Activated T-cell treated with anti-CD3 and anti-CD28 coated beads, Interleukin-2, amount 50 U/mL, for 72 hours (primary cell): ENCODE results near the gene ZMAT3. TPM values are rescaled to one million over a fixed set of nuclear protein-coding genes. Genes with fewer than 3 reads are reported as not detected.

Experiments
- ATAC-seq, 2 donors: fragments of 150-1000 bp; cut with Tn5 transposase; replicated peaks in 1 of 2; 2 replicates each; pipeline ENCODE4 v1.10.0; 2021; ENCODE audit warnings: moderate library complexity in 2 of 2, mild to moderate bottlenecking in 1 of 2
- DNase-seq, 2 donors: peaks; one replicate each; pipeline ENCODE4 v3.0.0; 2021 to 2022; ENCODE audit warnings: mixed read lengths in 1 of 2
- H3K27ac Mint-ChIP-seq: one replicate; pipeline ENCODE4 v1.8.0; 2022; ENCODE audit warnings: mild to moderate bottlenecking, moderate library complexity, mixed read lengths
- H3K27me3 Mint-ChIP-seq: one replicate; pipeline ENCODE4 v1.8.0; 2022; ENCODE audit warnings: low read depth, mixed read lengths
- H3K36me3 Mint-ChIP-seq, 2 donors: one replicate each; pipeline ENCODE4 v1.8.0; 2022; ENCODE audit warnings: mixed read lengths in 2 of 2, mild to moderate bottlenecking in 1 of 2; ENCODE audit not compliant: insufficient read depth in 2 of 2
- H3K4me1 Mint-ChIP-seq: one replicate; pipeline ENCODE4 v1.8.0; 2022; ENCODE audit warnings: low read depth, mixed read lengths
- H3K4me3 Mint-ChIP-seq, 2 donors: one replicate each; pipeline ENCODE4 v1.8.0; 2022; ENCODE audit warnings: mild to moderate bottlenecking in 2 of 2, mixed read lengths in 2 of 2, moderate library complexity in 2 of 2
- H3K9me3 Mint-ChIP-seq, 2 donors: one replicate each; pipeline ENCODE4 v1.8.0; 2022; ENCODE audit warnings: mixed read lengths in 2 of 2
- total RNA-seq, 2 donors: library from RNA; stranded (reverse); gene quantifications; one replicate each; pipeline ENCODE4 v1.2.3, GENCODE V29; 2022

Gene ZMAT3
- total RNA-seq, 2 donors from 2014 or later = 24.7 to 27.2 TPM

DNA sequence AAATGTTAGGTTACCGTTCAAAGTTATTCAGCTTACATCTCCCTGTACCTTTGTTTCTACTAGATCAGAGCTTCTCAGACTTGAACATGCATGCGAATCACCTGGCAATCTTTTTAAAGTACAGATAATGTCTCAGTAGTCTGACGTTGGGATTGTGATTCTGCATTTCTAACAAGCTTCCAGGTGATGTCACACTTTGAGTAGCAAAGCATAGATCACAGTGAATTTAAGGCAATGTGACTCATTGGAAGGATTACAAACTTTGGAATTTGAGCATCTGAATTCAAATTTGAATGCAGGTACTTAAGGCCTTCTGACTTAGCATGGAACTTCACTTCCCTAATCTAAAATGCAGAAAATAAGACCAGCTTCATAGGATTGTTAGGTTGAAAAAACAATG, 10.8 kb upstream of the ZMAT3 start:
- no peak overlapping the region for H3K27ac Mint-ChIP-seq
- no peak for DNase-seq
- no peaks in the 10 kb centered on the region for H3K27me3 Mint-ChIP-seq
- no peak for ATAC-seq
- no peaks in the 10 kb centered on the region for H3K36me3 Mint-ChIP-seq
- H3K9me3 Mint-ChIP-seq = no peaks in the 10 kb centered on the region
- peaks cover 19% of the 10 kb centered on the region for H3K4me1 Mint-ChIP-seq
- no peak overlapping the region for H3K4me3 Mint-ChIP-seq

DNA sequence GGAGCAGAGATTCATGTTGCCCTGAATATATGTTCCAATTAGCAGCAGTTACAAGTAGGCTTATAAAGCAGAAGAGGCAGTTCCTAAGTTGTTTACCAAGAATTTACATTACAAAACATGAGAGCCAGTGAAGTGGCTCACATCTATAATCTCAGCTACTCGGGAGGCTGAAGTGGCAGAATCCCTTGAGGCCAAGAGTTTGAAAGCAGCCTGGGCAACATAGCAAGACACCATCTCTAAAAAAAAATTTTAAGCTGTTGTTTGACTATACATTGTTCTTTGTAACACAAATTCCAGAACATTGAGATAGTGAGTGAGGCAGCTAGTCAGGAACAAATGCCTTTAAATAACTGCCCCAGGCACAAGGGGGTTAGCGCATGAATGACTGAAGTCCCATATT, 10.3 kb upstream of the ZMAT3 start:
- Mint-ChIP-seq H3K36me3 (no peaks in the 10 kb centered on the region), H3K9me3 (no peaks in the 10 kb centered on the region), H3K27me3 (no peaks in the 10 kb centered on the region), H3K4me1 (peaks cover 19% of the 10 kb centered on the region), H3K27ac (no peak overlapping the region), H3K4me3 (no peak overlapping the region)
- DNase-seq (no peak), ATAC-seq (no peak)

DNA sequence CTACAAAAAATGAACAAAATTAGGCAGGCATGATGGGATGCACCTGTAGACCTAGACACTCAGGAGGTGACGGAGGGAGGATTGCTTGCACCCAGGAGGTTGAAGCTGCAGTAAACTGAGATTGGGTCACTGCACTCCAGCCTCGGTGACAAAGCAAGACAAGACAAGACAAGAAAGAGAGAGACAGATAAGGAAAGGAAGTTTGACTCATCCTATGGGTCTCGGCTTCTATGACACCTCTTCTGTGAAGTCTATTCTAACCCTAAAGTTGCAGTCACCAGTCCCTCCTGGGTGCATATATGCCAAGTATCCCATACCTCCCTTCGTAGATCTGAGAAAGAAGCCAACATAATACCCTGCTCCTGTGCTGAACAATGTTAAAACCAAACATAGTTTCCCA, 7.9 kb upstream of the ZMAT3 start:
- no peaks in the 10 kb centered on the region for H3K9me3 Mint-ChIP-seq
- H3K27ac Mint-ChIP-seq = no peak overlapping the region
- peaks cover 25% of the 10 kb centered on the region for H3K4me1 Mint-ChIP-seq
- no peak overlapping the region for H3K4me3 Mint-ChIP-seq
- no peaks in the 10 kb centered on the region for H3K36me3 Mint-ChIP-seq
- DNase-seq (no peak), ATAC-seq (peak; percentile 47 to 78)
- H3K27me3 Mint-ChIP-seq = no peaks in the 10 kb centered on the region

DNA sequence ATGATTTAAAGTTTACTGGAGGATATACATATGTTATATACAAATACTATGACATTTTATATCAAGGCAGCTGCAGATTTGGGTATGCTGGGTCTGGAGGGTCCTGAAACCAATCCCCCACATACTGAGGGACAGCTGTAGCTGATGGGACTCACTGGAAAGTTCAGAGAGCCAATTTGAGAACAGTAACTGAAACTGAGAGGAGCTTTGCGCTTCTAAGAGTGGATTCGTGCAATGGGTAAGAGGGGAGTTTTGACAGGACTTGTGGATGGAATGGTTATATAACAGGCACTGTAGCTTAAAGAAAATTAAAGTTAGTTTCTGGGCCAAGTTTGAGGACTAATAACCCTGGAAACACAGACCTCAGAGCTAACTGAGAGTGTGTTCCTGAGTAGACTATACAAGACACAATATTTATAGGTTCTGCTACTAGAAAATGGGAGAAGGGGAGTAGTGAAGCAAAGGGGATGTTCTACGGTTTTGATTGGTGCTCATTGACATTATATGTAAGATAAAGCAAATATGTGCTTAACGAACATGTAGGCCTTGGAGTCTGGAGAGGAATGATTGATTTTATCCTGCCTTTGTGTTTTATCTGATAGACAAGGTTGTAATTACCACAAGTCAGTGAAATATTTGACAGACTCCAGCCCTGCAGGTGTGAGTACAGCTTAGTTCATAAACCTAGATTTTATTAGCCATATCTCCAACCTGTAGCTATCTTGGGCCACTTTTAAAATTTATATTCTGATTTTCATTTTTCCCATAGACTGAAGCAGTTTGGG, 4.8 kb upstream of the ZMAT3 start:
- no peak overlapping the region for H3K27ac Mint-ChIP-seq
- no peaks in the 10 kb centered on the region for H3K36me3 Mint-ChIP-seq
- no peaks in the 10 kb centered on the region for H3K9me3 Mint-ChIP-seq
- no peak overlapping the region for H3K4me3 Mint-ChIP-seq
- no peak for DNase-seq
- no peaks in the 10 kb centered on the region for H3K27me3 Mint-ChIP-seq
- peaks cover 28% of the 10 kb centered on the region for H3K4me1 Mint-ChIP-seq
- ATAC-seq = no peak

DNA sequence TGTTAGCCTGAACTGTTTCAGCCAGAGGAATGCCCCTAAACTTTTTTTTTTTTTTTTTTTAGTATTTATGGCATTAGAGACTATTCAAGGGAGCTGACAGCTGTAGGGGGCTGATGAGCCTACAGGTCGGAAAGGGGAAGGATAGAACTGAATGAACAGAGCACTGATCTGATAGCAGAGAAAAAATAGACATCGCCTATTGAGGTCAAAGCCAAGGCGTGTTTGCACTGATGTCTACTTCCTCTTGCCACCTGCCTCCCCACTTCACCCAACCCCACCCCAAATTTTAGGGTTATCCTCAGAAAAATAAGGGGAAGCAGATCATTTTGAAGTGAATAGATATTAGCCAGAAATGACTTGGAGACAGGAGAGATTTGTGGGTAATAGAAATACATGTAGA, 3.0 kb upstream of the ZMAT3 start:
- Mint-ChIP-seq H3K4me1 (peaks cover 31% of the 10 kb centered on the region), H3K4me3 (no peak overlapping the region), H3K9me3 (no peaks in the 10 kb centered on the region), H3K27ac (no peak overlapping the region), H3K36me3 (peaks cover 2 to 4% of the 10 kb centered on the region in 2 donors), H3K27me3 (no peaks in the 10 kb centered on the region)
- no peak for DNase-seq
- no peak for ATAC-seq

DNA sequence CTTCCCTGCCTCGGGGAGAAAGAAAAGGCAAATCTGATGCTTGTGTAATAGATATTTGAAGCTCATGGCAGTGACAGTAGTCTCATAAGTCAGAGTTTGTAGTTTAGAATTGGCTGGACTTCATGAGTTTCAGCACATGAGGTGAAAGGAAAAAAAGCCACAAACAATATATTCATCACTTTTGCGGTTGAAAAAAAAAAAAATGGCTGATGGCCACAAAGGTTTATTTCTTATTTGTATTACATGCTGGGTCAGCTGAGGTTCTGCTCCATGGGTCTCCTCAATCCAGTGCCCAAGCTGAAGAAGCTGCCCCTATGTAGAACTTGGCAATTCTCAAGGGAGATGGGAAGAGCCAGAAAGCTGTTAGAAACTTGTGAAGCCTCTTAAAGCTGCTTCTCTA, 2.2 kb upstream of the ZMAT3 start:
- Mint-ChIP-seq H3K36me3 (peaks cover 2 to 4% of the 10 kb centered on the region in 2 donors), H3K4me3 (peak overlapping the region in 1 of 2 donors; percentile 11), H3K4me1 (peaks cover 35% of the 10 kb centered on the region), H3K27me3 (no peaks in the 10 kb centered on the region), H3K27ac (no peak overlapping the region), H3K9me3 (no peaks in the 10 kb centered on the region)
- ATAC-seq (no peak), DNase-seq (no peak)

- H3K4me1 Mint-ChIP-seq = peaks cover 37% of the 10 kb centered on the region
- DNase-seq = peak; percentile 48 to 57
- peaks cover 2 to 4% of the 10 kb centered on the region in 2 donors for H3K36me3 Mint-ChIP-seq
- no peaks in the 10 kb centered on the region for H3K27me3 Mint-ChIP-seq
- ATAC-seq = peak; percentile 58 to 65
- H3K9me3 Mint-ChIP-seq = no peaks in the 10 kb centered on the region
- no peak overlapping the region for H3K27ac Mint-ChIP-seq
- peak overlapping the region; percentile 97 to 98 for H3K4me3 Mint-ChIP-seq
These were observed 460 bp upstream of the ZMAT3 start for GRCh38 chr3:179072100-179072438.

DNA sequence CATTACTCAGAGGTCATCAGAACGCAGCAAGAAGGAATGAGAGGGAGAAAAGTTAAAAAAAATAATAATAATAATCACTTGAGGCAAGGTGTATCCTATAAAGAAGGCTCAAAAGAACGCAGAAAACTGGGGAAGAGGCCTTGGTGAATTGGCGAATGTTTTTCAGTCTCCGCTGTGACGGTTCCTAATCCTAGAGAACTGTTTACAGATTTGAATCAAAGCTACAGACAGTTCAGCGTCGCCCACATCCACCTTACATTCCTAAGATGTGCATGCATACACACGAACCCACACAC, 634 bp downstream of the ZMAT3 start:
- peaks cover 36% of the 10 kb centered on the region for H3K4me1 Mint-ChIP-seq

GRCh38 chr3:179069762-179070390, 1.7 kb downstream of the ZMAT3 start:
- Mint-ChIP-seq H3K36me3 (peaks cover 4 to 8% of the 10 kb centered on the region in 2 donors), H3K4me3 (peak overlapping the region; percentile 25 to 58), H3K27ac (no peak overlapping the region), H3K4me1 (peaks cover 37% of the 10 kb centered on the region), H3K27me3 (no peaks in the 10 kb centered on the region), H3K9me3 (no peaks in the 10 kb centered on the region)
- DNase-seq = no peak
- ATAC-seq = no peak

More for the DNA sequence above, 634 bp downstream of the ZMAT3 start:
- H3K27me3 Mint-ChIP-seq = no peaks in the 10 kb centered on the region
- DNase-seq (no peak), ATAC-seq (no peak)
- H3K27ac Mint-ChIP-seq = peak overlapping the region; percentile 93
- H3K9me3 Mint-ChIP-seq = no peaks in the 10 kb centered on the region
- peaks cover 4 to 6% of the 10 kb centered on the region in 2 donors for H3K36me3 Mint-ChIP-seq
- H3K4me3 Mint-ChIP-seq = peak overlapping the region; percentile 97 to 98

- DNase-seq (peak; percentile 41 to 58), ATAC-seq (no peak)
- Mint-ChIP-seq H3K27me3 (no peaks in the 10 kb centered on the region), H3K9me3 (no peaks in the 10 kb centered on the region), H3K4me1 (peaks cover 28% of the 10 kb centered on the region), H3K36me3 (peaks cover 6 to 8% of the 10 kb centered on the region in 2 donors), H3K27ac (peak overlapping the region; percentile 39), H3K4me3 (peak overlapping the region; percentile 35 to 66)
These were observed 2.7 kb downstream of the ZMAT3 start for GRCh38 chr3:179068779-179069530.

DNA sequence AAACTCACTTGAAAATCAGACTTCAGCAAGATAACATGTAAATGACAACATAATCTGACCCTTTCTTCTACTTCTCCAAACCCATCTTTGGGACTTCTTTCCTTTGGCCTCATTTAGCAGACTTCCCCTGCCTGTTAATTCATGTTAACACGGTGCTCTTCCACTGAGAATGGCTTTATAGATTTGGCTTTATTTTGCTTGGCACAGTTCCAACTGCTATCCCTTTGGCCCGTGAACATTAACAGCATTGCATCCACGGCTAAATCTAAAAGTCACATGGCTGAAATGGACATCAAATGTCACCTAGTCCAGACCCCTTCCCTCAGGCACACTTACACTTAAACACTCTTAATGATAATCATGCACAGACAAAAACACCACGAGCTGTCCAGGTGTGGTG, 3.8 kb downstream of the ZMAT3 start:
- Mint-ChIP-seq H3K4me3 (no peak overlapping the region), H3K27ac (peak overlapping the region; percentile 10), H3K4me1 (peaks cover 25% of the 10 kb centered on the region), H3K9me3 (no peaks in the 10 kb centered on the region), H3K36me3 (peaks cover 6 to 8% of the 10 kb centered on the region in 2 donors), H3K27me3 (no peaks in the 10 kb centered on the region)
- DNase-seq (no peak), ATAC-seq (no peak)

DNA sequence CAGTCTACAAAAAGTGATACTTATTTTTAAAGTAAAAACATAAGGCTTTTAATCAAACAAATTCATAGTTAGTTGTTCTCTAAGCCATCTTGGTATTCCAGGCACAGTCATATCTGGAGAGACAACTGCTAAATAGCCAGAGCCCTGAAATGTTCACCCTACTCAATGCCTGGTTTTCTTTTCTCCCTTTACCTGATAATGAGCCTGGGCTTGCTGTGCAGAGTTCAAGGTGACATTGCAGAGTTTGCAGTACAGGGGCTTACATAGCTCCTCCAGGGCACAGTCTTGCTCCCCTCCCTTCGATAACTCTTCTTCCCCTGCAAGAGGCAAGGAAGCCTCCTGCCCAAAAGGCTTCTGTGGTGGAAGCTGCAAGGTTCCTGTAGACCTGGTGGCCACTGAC, 4.3 kb downstream of the ZMAT3 start:
- no peak for DNase-seq
- Mint-ChIP-seq H3K4me3 (no peak overlapping the region), H3K9me3 (no peaks in the 10 kb centered on the region), H3K27ac (no peak overlapping the region), H3K27me3 (no peaks in the 10 kb centered on the region), H3K36me3 (peaks cover 6 to 8% of the 10 kb centered on the region in 2 donors), H3K4me1 (peaks cover 30% of the 10 kb centered on the region)
- no peak for ATAC-seq

DNA sequence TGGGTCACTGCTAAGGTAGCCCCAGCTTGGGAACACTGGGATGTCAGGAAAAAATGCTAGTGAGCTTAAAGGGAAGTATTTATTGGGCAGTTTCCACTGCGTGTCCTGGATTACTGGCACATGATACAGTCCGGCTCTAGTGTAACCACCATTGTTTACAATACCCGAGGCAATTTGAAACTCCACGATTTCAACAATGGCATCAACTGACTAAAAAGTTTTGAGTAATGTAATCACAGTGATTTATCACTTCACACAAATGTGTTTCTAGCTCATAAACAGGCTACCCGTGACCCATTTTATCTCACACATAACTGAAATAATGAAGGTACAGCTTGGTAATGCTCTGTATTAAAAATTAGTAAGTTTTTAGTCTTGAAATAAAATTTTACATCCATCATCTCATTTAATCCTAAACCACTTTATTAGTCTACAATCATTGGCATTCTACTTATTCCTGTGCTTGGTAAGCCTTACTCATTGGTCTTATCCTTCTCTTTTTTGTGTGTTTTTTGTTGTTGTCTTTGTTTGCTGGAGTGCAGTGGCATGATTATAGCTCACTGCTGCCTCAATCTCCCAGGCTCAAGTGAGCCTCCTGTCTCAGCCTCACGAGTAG, 7.6 kb downstream of the ZMAT3 start:
- DNase-seq (no peak), ATAC-seq (no peak)
- Mint-ChIP-seq H3K27ac (no peak overlapping the region), H3K27me3 (no peaks in the 10 kb centered on the region), H3K4me3 (no peak overlapping the region), H3K4me1 (peaks cover 19% of the 10 kb centered on the region), H3K36me3 (peaks cover 4 to 6% of the 10 kb centered on the region in 2 donors), H3K9me3 (no peaks in the 10 kb centered on the region)
